LHCN-M2 (cell line): ENCODE results near the gene TMEM151B. TPM values are rescaled to one million over a fixed set of nuclear protein-coding genes. Genes with fewer than 3 reads are reported as not detected.
"Not testable (repeated sequence)": the region's sequence is repeated elsewhere in the genome, so short reads cannot be mapped to it uniquely, and the experiment has no call there.

Experiments
- DNase-seq: peaks from one replicate; pipeline ENCODE4 v3.0.0-alpha.2; 2012; ENCODE audit warnings: low read depth
- total RNA-seq: library from RNA; depleted of rRNA; stranded (reverse); fragments of >200 nt; gene quantifications from 2 replicates; pipeline ENCODE4 v1.2.3, GENCODE V29; 2014

TMEM151B gene
- total RNA-seq, 1 experiment from 2014 or later: not detected

DNA sequence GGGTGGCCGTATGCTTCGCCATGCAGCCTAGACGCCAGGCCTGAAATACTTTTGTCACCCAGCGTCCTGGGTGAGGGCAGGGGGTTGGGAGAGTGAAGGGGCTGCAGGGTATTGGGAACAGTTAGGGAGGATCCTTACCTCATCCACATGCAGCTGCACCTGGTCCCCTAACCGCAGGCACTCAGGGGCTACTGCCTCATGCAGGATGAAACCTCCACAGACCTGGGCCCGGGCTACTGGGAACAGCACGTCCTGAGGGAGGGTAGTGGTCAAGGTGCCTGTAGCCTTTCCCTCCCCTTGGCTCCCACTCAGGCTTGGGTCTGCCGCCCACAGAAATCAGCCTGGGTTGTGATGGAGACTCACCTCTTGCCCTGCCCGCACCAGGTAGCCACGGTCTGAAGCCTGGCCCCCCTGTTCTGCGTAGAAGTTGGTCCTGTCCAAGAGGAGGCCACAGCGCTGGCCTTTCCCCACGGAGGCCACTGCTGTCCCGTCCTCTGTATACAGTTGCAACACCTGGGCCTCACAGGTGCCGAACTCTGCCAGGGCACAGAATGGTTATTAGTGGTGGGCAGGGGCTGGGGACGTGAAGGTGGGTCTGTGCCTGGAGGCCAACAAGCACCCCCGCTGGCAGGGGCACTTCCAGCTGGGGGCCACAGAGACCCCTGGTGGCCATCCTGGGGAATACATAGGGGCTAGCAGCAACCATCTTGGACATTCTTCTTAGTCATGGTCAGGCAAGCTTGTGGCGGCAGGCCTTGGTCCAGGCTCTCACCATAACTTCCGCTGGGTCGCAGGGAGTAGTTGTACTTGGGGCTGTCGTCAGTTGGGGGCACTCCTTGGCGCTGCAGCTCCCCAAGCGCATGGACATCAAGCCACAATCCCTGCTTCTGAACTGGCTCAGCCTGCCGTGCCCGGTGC, 34.3 kb downstream of the TMEM151B start:
- DNase-seq: peak; percentile 34

DNA sequence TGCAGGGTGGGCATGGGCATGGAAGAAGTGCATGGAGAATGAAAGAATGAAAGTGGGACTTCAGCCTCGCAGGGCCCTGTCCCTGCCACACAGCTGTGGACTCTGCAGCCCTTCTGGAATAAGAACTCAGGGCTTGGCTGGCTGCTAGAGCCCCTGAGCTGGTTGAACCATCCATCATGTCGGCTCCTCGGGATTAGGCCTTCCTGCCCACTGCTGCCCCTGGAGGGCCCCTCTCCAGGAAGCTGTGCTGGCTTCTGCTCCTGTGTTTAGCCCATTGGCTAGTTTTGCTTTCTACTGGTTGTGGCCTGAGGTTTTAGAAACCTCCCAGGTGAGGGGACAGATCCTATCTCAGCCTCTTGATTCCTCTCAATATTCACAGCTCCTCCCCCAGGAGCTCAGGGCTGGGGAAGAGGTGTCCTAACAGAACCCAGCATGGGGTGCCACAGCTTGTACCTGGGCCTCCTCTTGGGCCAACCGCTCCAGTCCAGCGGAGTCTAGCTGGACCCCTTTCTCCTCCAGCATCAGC, 35.0 kb downstream of the TMEM151B start:
- DNase-seq: no peak

DNA sequence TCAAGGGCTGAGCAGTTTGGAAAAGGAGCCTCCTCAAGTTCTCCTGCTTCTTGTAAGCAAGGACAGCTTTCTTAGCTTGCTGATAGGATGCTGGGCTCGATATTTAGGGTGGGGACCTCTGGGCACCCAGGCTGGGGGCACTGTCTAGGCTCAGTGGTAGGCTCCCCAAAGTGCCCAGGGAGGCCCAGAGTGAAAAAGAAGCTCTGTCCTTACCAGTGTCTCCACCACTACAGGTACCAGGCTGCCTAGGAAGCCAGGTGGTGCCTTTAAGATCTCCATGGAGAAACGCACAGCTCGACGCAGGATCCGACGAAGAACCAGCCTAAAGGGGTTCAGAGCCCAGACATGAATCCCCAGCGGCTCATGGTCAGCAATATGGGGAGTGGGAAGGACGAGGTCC, 36.5 kb downstream of the TMEM151B start:
- no peak for DNase-seq

DNA sequence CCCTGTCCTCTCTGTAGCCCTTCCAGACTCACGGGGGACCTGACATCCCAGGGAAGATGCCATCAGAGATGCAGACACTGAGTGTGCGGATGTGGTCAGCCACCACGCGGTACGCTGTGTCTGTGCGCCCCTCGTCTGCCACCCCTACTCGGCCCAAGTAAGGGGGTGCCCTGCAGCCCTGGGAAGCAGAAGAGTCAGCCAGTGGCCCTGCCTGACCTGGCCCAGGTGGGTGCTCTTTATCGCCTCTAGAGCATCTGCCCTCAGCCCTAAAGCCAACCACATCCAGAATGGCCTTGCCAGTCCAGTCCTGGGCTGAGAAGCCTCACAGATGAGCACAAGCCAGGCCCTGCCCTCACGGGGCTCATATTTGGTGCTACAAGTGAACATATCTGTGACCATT, 37.0 kb downstream of the TMEM151B start:
- no peak for DNase-seq

DNA sequence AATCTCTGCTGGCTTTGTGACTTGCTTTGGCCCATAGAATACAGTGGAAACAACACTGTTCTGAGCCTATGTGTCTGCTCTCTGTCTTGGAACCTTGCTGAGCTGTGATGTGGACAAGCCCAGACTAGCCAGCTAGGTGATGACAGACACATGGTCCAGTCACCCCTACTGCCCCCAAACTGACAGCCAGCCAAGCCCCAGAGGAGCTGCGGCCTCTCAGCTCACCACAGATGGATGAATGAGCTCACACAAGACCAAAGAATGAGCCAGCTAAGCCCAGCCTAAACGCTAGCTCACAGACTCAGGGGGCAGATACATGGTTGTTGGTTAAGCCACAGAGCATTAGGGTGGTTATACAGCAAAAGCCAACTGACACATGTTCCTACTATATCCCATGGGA, 38.8 kb downstream of the TMEM151B start:
- DNase-seq: peak; percentile 90

DNA sequence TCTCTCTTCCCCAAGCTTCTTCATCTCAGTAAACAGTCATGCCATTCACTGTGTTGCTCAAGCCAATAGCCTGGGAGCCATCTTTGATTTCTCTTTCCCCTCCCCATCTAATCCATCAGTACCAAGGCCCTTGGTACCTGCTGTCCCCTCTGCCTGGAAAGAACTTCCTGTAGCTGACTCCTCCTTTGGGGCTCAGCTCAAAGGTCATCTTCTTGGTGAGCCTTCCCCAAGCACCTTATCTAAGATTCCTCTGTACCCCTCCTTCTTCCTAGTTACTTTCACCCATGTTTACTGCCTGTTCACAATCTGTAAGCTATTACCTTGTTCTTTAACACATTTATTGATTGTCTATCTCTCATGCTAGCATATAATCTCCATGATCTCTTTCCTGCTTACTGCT, 39.4 kb downstream of the TMEM151B start:
- no peak for DNase-seq

DNA sequence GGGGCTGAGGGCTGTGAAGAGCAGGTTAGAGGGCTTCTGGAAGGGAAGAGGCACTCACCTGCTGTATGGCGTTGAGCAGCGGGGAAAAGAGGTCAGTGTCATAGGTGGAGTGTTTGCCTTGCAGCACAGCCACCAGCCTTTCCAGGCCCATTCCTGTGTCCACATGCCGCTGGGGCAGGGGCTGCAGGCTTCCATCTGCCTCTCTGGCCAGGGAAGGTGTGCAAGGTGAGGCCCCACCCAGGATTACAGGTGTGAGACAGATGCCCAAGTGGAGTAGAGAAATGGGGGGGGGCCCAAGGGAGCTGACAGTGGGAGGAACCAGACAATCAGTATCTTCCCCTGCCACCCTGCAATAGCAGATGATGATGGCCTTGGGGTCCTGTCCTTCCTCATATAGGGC, 40.0 kb downstream of the TMEM151B start:
- no peak for DNase-seq

DNA sequence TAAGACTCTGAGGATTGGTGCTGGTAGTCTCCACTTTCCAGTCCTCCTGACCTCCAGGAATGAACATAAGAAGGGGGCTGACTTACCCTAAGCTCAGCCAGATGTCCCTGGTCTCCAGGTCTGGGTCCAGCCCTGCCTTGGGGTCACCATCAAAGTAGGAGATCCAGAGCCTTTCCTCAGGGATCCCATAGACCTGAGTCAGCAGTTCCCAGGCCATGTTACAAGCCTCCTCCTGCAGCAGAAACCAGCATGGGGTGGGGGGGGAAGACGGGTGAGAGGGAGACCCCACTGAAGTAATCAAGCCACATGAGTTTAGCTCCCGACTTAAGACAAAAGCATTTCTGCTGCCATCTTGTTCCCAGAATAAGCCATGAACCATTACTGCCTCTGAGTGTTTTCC, 41.1 kb downstream of the TMEM151B start:
- DNase-seq: no peak

DNA sequence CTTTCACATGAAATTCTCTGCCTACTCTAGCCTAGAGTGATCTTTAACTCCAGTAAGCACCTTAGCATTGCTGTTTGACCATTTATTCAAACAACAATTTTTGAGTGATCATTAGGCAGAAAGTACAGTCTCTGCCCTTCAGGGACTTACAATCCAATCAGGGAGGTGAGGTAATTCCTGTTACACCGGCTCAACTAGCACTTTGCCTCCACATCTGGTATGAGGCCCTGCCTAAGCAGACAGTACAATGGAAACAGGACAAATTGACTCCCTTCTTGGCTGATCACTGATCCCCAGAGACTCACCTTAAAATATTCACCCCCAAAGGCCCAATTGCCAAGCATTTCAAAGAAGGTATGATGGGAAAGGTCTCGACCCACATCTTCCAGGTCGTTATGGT, 41.5 kb downstream of the TMEM151B start:
- DNase-seq: no peak

DNA sequence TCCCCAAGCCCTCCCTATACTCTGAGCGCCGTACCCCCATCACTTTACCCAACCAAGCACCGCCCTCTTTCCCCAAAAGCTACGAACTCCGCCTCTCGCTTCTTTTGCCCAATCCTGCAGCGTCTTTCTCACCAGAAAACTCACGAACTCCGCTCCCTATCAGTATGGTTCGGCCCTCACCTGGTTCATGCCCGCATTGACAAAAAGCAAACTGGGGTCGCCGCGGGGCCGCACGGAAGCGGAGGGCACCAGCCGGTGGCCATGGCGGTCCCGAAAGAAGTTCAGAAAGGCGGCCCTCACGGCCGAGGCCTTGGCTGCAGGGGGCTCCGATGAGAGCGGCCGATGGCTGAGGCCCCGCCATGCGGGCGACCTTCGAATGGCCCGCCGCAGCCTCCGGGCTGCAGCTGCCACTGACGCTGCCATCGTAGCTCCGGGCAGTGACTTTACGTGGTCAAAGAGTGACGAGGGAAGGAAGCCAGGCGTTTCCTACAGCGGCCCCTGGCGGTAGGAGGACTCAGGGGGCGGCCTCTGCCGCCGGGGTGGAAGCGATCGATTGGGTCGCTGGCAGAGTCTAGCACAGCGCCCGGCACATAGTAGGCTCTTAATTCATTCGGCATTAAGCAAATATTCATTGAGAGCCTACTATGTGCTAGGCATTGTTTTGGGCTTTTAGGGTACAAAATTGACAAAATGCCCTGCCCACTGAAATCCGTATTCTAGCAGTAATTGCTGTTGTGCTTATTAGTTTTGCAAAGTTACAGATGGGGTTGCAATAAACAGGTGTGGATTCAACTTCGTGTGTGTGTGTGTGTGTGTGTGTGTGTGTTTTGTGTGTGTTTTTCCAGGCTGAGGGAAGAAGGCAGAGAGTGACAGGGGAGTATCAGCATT, 42.9 kb downstream of the TMEM151B start, which contains the start of gene AARS2:
AARS2 (minus strand) TSS at position 447 of the 888 bp plus-strand sequence; CDS start at position 423, 24 bp downstream.
- DNase-seq: peak; percentile 84

DNA sequence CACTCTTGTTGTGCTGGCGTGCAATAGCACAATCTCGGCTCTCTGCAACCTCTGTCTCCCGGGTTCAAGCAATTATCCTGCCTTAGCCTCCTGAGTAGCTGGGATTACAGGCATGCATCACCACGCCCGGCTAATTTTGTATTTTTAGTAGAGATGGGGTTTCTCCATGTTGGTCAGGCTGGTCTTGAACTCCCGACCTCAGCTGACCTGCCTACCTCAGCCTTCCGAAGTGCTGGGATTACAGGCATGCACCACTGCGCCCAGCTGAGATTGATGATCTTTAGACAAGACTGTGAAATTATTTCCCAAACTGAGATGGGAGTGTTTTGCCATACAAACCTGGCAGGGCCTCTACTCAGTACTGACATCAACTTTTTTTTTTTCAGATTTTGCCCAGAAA, 44.4 kb downstream of the TMEM151B start:
- not testable (repeated sequence) for DNase-seq

DNA sequence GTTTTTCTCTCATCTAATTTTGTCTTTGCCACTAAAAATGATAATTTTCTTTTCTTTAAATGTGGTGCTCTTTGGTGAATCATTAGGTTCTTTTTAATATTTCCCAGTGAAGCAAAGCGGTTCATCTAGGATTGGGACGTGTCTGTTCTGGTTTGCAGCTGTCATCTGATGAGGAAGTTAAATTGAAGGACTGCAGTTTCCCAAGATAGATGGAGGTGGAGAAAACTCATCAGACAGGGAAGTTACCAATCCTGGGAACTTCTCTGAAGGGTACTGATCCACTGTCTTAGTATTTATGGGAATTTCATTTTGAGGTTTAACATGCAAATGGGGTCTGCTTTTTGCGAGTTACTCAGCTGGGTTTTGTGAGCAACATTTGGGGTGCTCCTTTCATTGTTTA, 45.3 kb downstream of the TMEM151B start:
- DNase-seq: no peak

DNA sequence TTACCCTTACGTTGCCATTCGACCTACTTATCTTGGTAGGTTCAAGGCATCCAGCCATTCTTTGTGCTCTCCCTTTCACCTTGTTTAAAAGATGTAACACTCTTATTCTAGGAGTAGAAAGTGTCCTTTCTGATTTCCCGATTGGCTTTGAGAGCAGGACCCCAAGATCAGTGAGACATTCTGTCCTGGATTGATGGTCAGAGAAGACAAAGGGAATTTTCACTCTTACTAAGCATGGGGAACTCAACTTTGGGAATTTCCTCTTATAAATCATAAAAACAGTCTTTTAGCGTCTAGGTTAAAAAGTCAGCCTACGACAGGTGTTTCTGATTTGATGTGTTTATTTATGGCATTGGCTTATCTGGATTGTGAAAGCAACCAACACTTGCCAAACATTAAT, 45.7 kb downstream of the TMEM151B start:
- no peak for DNase-seq

DNA sequence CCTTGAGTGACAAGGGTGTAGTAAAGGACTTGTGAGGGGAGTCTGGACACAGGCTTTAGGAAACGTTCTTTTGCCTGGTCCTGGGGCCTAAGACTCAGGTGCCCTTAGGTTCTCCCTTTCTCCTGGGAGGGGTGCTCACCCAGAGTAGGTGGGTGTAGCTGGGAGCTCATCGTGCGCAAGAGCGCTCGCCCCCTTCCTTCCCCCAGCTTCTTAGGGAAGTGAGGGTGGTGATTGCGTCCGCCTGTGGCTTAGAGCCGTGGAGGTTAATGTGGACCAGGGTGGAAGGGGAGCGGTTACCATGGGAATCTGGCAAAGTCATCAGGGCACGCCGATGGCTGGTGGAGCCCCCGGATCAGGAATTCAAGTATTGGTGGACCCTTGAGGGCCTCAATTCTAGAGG, 46.2 kb downstream of the TMEM151B start:
- DNase-seq: no peak

DNA sequence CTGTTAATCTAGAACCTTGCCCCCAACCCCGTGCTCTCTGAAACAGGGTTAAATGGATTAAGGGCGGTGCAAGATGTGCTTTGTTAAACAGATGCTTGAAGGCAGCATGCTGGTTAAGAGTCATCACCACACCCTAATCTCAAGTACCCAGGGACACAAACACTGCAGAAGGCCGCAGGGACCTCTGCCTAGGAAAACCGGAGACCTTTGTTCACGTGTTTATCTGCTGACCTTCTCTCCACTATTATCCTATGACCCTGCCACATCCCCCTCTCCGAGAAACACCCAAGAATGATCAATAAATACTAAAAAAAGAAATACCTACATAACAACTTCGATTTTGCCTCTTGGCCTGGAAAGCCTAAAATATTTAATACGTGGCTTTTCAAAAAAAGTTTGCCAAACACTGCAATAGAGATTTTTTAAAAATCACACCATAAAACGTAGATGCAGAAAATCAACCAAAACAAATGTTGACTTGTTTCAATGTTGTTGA, 46.9 kb downstream of the TMEM151B start:
- DNase-seq: not testable (repeated sequence)

DNA sequence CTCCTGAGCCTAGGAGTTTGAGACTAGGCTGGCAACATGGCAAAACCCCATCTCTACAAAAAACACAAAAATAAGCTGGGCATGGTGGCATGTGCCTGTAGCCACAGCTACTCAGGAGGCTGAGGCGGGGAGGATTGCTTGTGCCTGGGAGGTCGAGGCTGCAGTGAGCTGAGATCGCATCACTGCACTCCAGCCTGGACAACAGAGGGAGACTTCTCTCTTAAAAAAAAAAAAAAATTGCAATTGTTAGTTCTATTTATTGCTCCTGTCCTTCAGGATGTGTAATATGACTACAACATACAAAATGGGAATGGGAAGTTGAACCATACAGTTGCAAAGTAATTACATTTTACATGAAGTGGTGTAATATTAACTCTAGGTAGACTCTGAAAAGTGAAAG, 51.0 kb downstream of the TMEM151B start:
- DNase-seq: no peak

DNA sequence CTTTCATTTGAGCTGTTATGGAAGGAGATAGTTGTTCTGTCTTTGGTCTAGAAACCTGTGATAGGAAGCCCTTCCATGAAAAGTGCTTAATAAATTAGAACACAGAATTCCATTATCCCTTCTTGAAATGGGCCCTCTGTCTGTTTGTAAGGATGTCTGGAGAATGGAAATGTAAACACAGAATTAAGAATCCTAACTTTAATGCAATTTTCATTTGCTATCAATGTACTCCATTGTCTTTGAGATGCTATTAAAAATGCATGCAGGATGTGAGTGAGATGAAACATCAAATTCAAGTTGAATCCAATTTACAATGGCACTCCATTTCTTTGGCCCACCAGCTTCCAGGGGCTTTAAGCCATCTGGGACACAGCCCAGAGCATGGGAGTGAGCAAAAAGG, 56.8 kb downstream of the TMEM151B start:
- no peak for DNase-seq

DNA sequence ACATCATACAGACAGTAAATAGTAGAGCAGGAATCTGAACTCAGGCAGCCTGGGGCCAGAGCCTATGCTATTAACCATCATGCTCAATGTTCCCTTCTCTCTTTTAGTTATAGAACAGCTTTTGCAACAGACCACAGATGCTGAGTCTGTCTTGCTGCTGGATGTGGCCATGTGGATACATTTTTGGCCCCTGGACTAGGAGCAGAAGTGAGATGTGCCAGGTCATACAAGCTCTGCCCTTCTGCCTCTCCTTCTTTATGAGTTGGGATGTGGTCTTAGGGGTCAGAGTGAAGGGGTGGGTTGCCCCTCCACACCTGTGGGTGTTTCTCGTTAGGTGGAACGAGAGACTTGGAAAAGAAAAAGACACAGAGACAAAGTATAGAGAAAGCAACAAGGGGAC, 57.5 kb downstream of the TMEM151B start:
- DNase-seq: no peak

DNA sequence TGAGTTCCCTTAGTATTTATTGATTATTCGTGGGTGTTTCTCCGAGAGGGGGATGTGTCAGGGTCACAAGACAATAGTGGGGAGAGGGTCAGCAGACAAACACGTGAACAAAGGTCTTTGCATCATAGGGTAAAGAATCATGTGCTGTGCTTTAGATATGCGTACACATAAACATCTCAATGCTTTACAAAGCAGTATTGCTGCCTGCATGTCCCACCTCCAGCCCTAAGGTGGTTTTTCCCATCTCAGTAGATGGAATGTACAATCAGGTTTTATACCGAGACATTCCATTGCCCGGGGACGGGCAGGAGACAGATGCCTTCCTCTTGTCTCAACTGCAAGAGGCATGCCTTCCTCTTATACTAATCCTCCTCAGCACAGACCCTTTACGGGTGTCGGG, 58.0 kb downstream of the TMEM151B start:
- DNase-seq: not testable (repeated sequence)

DNA sequence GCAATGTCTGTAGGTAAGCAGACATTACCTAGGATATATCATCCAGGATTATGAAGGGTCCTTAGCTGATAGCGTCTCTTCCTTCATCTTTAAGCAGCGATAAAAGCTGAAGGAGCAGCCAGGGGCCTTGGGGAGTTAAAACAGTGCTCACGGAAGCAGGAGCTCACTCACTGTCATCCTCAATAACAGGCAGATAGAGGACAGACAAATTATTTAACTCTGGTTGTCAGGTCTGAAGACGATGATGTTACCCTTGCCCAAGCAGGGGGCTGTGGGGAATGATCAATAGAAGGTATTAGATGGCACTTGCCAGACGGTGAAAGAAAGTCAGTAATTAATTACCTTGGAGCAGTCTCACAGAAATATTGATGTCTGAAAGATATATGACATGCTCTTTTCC, 59.6 kb downstream of the TMEM151B start:
- DNase-seq: no peak

DNA sequence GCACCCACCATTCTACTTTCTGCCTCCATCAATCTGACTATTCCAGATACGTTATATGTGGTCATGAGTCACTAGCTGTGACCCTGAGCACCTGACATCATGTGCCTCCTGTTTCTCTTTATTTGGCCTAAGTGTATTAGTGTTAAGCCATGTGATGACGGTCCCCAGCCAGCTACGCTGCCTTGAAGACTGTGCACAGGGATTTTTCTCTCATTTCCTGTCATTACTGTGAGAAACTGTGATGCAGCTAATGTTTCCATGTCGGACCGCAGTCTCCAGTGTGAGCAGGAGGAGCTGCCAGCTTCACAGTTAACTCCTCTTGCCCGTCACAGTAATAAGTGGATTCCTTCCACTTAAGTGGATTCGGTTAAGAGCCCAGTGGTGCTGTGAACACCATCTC, 62.3 kb downstream of the TMEM151B start:
- peak; percentile 20 for DNase-seq
